NCI-H524 (cell line): ENCODE measurements around the gene FNDC3B.

Source experiments
- DNase-seq, 2 experiments: peaks; one replicate each; lab custom pipeline; 2025; lab: John Stamatoyannopoulos, UW

Gene FNDC3B

DNA sequence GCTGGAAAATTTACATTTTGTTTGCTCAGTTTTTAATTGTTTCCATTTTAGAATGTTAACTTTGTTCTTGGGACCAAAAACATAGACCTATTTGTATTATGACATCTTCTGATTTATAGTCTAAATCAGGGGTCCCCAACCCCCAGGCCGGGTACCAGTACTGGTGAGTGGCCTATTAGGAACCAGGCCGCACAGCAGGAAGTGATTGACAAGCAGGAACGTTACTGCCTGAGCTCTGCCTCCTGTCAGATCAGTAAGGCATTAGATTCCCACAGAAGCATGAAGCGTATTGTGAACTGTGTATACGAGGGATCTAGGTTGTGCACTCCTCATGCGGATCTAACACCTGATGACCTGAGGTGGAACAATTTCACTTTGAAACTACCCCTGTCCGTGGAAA is 357.0 kb downstream of the FNDC3B start:
- no peak for DNase-seq

DNA sequence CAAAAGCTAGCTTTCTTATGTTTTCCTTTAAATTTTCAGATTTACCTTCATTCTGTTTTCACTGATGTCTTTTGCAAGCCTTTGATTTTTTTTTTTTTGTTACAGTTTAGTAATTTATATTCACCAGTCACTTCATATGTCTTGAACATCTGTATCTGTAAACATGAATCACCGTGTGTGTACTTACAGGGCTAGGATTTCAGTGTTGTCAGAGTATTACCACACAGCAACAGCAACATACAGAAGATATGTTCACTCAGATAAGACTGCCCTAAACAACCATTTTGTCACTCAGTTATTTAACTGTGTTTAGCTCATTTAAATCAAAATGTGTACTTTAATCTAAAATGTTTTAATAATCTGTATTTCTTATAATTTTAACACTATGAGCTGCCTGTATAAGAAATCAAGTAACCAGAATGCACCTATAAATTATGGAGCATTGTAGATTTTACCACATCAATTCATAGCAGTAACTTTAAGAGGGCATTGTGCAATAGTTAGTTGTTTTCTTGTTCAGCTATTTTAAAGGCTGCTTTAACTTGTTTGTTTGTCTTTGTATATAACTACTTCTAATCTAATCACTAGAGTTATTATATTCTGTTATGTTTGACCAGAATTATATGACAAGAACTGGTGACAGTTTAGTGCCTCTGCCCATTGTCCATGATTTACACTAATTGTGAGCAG is 358.5 kb downstream of the FNDC3B start:
- DNase-seq: no peak

DNA sequence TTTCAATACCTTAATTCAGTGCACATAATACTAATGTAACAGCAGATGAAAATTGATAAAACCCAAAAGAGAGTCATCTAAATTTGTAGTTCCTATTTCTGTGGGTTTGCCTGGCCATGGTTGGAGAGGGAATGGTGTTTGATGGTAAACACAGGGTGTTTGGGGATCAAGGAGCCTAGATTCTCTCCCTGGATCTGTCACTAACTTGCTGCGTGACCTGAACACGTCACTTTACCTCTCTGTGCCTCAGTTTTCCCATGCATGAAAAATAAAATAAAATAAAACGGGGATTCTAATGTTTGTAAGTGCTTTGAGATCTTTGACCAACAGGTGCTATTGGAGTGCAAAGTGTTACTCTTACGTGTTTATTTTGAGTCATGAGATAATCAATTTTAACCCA is 359.1 kb downstream of the FNDC3B start:
- no peak for DNase-seq

DNA sequence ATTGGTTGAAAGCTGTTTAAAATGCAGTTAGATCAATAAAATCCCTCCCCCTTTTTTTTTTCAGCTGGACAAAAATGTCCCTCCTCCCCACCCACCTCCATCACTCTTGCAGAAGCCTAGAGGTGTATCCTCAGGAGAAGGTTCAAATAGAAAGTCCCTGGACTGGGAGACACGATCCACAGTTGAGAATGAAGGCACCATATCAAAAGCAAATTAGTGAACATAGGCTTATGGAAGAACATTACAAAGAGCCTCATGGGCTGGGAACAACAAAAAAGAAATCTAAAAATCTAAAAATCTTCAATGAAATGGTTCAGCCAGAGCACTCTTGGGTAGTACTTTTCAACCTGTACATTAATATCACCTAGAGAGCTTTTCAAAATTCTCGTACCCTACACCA is 362.7 kb downstream of the FNDC3B start:
- no peak for DNase-seq

DNA sequence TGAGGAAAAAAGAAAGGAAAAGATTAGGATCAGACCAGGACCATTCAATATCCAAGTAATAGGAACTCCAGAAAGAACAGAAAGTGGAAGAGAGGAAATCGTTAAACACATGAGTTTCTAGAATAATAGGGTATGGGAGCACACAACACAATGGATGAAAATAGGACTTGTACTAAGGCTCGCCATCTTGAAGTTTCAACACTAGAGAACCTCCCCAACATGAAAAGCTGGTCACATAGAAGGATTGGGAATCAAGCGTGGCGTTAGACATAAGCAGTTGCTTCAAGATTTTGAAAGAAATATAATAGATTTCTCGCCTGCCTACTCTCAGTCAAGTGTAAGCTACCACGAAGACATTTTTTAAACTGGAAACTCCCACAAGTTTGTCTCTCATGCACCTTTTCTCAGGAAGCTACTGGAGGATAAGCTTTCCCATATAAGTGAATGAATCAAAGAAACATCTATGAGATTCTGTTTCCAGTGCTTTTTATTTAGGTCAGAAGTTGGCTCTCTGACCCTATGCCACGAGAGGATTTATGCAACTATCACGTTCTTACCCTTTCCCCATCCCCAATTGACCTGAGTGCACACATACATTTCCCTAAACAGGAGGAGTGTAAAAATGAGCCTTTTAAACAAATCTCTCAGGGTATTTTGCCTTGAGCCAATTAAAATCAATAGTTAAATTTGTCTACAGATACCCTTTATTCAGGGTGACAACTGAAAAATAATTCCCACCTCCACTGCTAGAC is 363.7 kb downstream of the FNDC3B start:
- no peak for DNase-seq

DNA sequence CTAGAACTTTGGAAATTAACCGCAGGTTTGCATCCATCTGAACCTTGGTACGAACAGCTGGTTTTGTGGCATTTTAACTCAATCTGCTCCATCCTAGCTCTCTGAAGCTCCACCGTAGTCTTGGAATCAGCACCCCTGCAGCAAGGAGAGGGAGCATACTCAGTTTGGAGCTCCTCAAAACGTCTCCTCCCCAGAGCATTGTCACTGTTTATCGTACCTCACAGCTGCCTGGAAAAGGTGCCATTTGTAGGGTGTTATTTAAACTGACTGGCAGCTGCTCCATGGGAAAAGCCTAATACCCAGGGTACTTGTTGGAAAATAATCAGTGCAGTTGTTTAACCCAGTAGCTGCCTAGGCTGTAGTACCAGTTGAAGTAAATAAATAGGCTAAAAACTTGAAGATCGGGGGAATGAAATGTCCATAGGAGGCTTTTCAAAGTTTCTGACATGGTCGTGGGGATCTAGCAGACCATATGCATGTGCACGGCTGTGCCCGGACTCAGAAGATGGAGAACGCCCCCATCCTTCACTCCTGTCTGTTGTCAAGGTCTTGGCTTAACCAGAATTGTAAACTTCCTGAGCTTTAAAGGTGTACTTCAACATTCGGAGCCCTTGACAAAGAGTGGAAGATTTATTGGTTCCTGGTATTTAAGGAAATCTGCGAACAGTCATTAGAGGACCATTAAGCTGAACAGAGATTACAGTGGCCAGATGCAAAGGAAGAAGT is 365.0 kb downstream of the FNDC3B start:
- peak in 1 of 2 experiments; percentile 22 for DNase-seq

DNA sequence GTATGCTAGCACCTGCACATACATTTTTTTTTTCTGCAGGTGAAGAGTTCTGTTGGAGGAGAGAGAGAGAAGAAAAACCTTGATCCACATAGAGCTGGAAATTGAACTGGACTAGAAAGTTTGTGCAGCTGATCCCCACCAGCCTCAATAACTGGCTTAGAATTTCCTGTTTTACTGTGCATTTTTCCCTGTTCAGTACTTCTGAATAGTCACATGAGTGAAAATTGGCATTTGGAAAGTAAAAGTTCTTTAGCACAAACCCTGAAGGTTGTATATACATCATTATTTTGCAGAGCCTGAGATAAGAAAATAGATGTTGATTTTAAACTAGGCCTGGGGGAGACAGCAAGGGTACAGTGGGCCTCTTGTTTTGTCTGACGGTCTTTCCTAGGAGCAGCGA is 366.5 kb downstream of the FNDC3B start:
- DNase-seq: no peak

DNA sequence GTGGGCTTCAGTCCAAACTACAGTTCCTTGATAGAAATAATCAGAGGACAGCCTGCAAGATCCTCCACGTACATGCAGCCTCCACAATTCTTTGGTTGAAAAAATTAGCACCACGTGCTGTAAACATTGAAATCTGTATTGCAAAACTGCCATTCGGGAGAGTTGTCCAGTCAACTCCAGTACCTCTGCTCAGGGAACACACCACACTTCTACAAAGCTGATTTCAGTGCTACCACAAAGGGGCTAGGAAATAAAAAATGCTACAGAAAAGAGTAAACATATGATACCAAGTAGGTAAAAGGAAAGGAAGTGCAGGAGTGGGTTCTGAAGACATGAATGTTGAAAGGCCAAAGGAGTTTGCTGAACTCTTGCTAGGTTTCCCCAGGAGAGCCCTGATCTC is 368.5 kb downstream of the FNDC3B start:
- DNase-seq: no peak

DNA sequence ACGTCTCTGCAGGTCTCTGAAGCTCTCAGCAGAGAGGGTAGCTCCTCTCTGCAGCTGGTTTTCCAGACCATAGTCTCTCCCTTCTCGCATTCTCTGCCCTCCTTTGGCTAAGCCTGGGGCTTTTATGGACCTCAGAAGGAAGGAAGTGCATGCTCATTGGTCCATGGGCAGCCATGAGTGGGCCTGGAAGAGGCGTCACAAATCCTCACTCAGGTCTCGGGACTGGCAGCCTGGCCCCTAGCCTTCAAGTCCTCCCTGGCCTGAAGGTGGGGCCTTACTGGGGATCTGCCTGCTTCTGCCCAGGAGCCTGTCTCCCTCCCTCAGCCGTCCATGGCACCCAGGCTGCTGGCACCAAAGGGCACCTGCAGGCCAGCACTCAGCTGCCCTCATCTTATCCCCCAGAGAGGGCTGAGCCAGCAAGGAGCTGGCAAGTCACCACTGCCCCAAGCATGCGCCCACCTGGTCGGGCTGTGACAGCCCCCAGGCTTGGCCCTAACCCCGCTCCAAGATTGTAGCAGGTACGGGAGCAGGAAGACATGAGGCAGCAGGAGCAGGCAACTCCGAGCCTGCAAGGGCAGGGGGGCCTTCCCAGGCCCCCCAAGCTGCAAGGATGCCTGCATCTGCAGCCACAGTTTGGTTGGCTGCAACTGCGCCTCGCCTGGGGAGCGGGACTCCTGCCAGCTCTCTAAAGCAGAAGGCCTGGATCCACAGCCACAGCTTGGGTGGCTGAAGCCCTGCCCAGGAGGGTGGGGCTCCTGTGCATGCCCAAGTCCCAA is 371.5 kb downstream of the FNDC3B start:
- DNase-seq: no peak

DNA sequence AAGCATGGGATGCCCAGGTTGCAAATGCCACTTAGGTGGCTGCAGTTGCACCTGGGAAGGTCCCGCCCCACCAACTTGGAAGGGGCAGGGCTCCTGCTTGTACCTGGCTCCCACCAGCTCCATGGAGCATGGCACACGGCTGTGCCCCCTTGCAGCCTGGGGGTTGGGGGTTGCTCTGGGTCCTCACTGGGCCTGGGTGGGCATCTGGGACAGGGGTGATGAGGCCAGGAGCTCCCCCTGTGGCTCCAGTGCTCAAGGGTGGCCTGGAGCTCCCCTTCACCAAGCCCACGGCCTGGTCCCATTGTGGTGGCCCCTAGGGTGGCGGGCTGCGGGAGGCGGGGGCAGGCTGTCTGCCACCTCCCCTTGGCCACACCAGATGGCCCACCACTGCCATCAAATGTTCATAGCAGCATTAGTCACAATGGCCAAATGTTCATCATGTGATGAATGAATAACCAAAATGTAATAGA is 372.1 kb downstream of the FNDC3B start:
- DNase-seq: no peak

DNA sequence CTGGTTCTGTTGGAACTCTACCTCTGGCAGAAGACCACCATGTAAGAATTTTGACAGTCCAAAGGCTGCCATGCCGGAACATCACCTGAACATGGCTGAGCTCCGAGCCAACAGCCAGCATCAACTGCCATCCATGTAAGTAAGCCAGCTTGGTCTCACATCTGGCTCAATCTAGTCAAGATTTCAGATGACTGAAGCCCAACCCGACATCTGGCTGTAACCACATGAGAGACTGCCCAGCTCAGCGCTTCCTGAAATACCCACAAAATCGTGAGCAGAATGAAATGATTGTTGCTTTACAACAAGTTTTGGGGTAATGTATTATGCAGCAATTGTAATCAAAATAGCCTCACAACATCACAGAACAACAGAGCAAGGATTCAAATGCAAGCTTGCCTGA is 375.9 kb downstream of the FNDC3B start:
- no peak for DNase-seq

DNA sequence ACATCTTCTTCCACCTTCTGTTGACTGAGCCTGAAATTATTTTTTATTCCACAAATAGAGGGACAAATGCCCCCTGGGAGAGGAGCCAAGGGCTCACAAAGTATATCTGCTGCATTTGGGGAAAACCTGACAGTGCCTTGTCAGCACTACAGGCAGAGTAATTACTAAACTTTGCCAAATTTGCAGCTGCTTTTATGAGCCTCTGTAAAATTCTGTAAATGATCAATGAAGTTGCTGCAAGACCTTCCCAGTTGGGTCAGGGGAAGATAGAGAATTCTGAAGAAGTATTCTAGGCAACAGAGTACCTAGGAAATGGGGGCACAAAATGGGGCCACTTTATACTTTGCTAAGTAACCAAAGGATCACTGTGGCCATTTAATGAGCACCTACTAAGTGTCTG is 398.3 kb downstream of the FNDC3B start:
- DNase-seq: no peak

DNA sequence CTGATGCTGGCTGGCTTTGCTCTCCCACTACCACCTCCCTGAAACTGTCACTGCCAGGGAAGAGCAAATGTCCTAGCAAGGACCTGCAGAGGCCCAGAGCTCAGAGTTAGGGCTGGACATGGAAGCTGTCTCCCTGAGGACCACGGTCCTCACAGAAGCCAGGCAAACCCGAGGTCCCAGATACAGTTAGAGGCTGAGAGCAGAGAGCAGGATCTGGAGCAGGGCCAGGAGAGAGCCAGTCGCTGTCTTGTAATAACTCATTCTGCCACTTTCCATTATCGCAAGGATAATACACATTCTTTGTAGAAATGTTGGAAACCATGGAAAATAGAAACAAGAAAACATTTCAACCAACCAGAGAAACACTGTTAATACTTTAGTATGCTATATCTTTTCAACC is 398.8 kb downstream of the FNDC3B start:
- DNase-seq: no peak

DNA sequence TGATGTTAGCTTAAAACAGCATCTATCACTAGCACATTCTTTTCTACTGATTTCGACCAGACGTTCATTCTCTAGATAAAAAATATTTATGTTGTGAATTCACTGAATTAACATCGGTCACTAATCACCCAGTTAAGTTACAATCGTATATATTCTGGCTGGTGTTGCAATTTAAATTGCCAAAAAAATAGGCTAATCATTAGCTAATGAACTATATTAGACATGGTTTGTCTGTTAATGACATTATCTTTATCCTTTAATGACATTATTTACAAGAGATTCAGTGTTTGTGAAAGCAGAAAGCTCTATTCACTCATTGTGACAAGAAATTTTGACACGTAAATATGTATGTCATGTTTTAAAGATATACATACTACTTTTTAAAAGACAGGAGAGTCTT is 402.2 kb downstream of the FNDC3B start:
- no peak for DNase-seq

- no peak for DNase-seq
Observed at GRCh38 chr3:172442606-172443005, 403.2 kb downstream of the FNDC3B start.

DNA sequence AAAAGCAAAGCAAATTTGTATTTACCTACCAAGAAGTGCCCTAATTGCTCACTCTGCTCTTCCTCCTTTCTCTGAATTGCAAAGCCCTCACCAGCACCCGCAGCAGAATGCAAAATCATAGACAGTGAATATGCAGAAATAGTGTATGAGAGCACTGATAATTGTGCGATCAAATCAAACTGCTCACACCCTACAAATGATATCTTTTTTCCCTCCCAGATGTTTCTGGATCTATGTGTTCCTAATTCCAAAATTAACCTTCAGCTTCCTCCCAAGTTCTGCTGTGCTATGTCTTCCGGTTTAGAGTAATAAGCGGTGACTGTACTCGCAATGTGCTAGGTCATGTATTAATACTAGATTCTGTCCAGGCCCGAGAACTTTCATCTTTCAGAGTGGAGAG is 405.4 kb downstream of the FNDC3B start:
- no peak for DNase-seq

DNA sequence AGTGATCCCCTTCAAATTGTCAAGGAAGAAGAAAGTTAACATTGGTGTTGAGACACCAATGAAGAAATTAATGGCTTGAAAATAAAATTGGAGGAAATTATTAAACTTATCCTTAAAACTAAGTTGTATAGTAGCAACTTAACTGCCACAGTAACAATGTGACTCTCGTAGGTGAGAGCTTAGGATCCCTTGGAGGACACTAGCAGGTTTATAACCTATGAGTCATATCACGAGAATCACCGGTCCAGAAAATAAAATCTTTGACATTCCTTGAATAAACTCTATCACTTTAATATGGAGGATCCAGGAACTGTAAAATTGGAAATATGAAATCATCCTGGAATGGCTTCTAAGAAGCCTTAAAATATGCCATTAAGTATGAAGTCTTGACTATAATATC is 406.8 kb downstream of the FNDC3B start:
- no peak for DNase-seq

DNA sequence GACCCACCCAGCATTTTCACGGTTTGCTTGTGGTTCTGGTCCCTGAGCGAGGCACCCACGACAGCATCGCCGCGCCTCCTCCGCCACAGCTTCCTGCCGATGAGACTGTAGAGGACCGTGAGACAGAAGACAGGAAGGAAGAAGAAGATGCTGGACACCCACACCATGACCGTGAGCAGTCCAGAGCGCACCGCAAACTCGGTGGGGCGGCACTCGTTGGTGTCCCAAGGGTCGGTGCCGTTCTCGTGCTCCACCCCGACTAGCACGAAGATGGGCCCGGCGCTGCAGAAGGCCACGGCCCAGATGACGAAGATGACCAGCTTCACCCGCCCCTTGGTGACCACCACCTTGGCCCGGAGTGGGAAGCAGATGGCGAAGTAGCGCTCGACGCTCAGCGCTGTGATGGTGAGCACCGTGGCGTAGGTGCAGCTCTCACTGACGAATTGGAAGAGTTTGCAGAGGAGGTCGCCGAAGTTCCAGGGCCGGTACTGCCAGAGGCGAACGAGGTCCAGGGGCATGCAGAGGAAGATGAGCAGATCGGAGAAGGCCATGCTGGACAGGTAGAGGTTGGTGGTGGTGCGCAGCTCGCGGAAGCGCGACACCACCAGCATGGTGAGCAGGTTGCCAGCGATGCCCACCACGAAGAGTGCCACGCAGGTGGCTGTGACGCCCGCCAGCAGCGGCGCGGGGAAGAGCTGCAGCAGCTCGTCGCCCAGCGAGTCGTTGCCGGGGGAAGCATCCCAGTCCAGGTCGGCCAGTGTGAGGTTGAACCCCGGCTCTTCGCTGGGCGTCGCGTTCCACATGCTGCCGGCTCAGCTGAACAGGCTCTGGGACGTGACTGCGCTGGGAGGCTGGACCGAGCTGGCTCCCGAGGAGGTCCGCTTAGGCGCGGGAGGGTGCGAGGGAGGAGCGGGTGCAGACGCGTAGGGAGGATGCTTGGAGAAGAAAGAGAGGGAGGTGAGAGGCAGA is 408.5 kb downstream of the FNDC3B start, which contains the start of gene GHSR:
TSS of gene GHSR (minus strand) at position 846 of the 969 bp plus-strand sequence. CDS start at position 803, 43 bp downstream.
- peak in 1 of 2 experiments; percentile 25 for DNase-seq

GRCh38 chr3:172448661-172449465 is 409.5 kb downstream of the FNDC3B start:
- DNase-seq: peak; percentile 18 to 43
